K562 (cell line): ENCODE data around the gene POLR1H. TPM values are rescaled to one million over a fixed set of nuclear protein-coding genes. Genes with fewer than 3 reads are reported as not detected.

Source experiments
- ATAC-seq: fragments of 200-7000 bp; cut with Tn5 transposase; 3 replicates; pipeline ENCODE4 v1.9.1; 2020; ENCODE audit warnings: moderate library complexity
- BruUV-seq: library from RNA; stranded (reverse); fragments of 400-500 nt; replicated peaks from 2 replicates; lab custom pipeline; 2021; lab: Mats Ljungman, UMichigan
- CTCF ChIA-PET: fragments of 300-600 bp; formaldehyde crosslinking; extraction: SDS; loops from one replicate; lab custom pipeline; 2021; ENCODE audit warnings: low intra/inter-chr PET ratio; lab: Yijun Ruan, JAX
- POLR2A ChIA-PET: fragments of 300-600, 350-650 bp; sonication (Branson Sonifier 250); formaldehyde crosslinking; extraction: SDS; loops from one replicate; lab custom pipeline; 2021; ENCODE audit warnings: antibody characterized with exemption, inconsistent platforms; lab: Yijun Ruan, JAX
- DNase-seq, 4 experiments: peaks; one replicate each; pipeline versions ENCODE4 v3.0.0 to v3.0.0-alpha.2; 2011 to 2018; ENCODE audit warnings: low spot score in 3 of 4, mixed read lengths in 3 of 4; ENCODE audit errors: extremely low read depth in 1 of 4
- FAIRE-seq: peaks from 2 replicates; lab custom pipeline; 2011; peaks lifted over from hg19 to GRCh38; lab: Jason Lieb, UNC
- H2AFZ ChIP-seq: 2 replicates; pipeline ENCODE4 v1.6.0; 2011; ENCODE audit warnings: low read depth, low read length, control low read depth, inconsistent platforms
- H3K27ac ChIP-seq: fragments of 200-600 bp; 3 replicates; pipeline ENCODE4 v1.8.0; 2011; ENCODE audit warnings: low read depth, mild to moderate bottlenecking, control low read depth, inconsistent platforms, low read length, moderate library complexity, mixed read lengths; ENCODE audit errors: extremely low read depth
- H3K27me3 ChIP-seq, 2 experiments: fragments of 300-600 bp in 1 of 2; 2 replicates in 1 of 2; 3 replicates in 1 of 2; pipeline versions ENCODE4 v1.6.0 to v1.8.0; 2011; ENCODE audit warnings: inconsistent platforms in 2 of 2, low read length in 2 of 2, mild to moderate bottlenecking in 1 of 2, mixed read lengths in 1 of 2, moderate library complexity in 1 of 2; ENCODE audit not compliant: control insufficient read depth in 2 of 2, insufficient read depth in 2 of 2
- H3K36me3 ChIP-seq: fragments of 300-600 bp; 3 replicates; pipeline ENCODE4 v1.8.0; 2011; ENCODE audit warnings: mild to moderate bottlenecking, low read length, inconsistent platforms; ENCODE audit not compliant: control insufficient read depth, insufficient read depth
- H3K4me1 ChIP-seq, 2 experiments: fragments of 200-600 bp in 1 of 2; replicated peaks in 1 of 2; 2 replicates in 1 of 2; 3 replicates in 1 of 2; pipeline versions ENCODE4 v1.5.1 to v1.8.0; 2011; ENCODE audit warnings: inconsistent platforms in 2 of 2, low read length in 2 of 2, mild to moderate bottlenecking in 1 of 2, mixed read lengths in 1 of 2, moderate library complexity in 1 of 2; ENCODE audit not compliant: control insufficient read depth in 2 of 2, insufficient read depth in 2 of 2
- H3K4me2 ChIP-seq: 2 replicates; pipeline ENCODE4 v1.6.1; 2011; ENCODE audit warnings: low read length, control low read depth, inconsistent platforms, mixed read lengths; ENCODE audit not compliant: insufficient read depth
- H3K4me3 ChIP-seq: fragments of 200-600 bp; sonication (generic), shearing (Covaris generic); 2 replicates; pipeline ENCODE4 v1.5.1; 2016; ENCODE audit warnings: control low read depth, inconsistent platforms
- H3K79me2 ChIP-seq: fragments of 200-600 bp; 3 replicates; pipeline ENCODE4 v1.8.0; 2011; ENCODE audit warnings: low read length, inconsistent platforms; ENCODE audit not compliant: control insufficient read depth, insufficient read depth
- H3K9ac ChIP-seq, 2 experiments: 2 replicates each; pipeline versions ENCODE4 v1.6.0 to v1.6.1; 2011; ENCODE audit warnings: low read depth in 2 of 2, low read length in 2 of 2, control low read depth in 1 of 2, inconsistent platforms in 1 of 2, mild to moderate bottlenecking in 1 of 2, mixed read lengths in 1 of 2; ENCODE audit not compliant: insufficient read depth in 1 of 2
- H3K9me1 ChIP-seq: one replicate; pipeline ENCODE4 v1.6.0; 2011; ENCODE audit warnings: inconsistent platforms, mild to moderate bottlenecking, low read length, moderate library complexity; ENCODE audit not compliant: control insufficient read depth, insufficient read depth
- H3K9me3 ChIP-seq: replicated peaks from 2 replicates; pipeline ENCODE4 v1.5.1; 2011; ENCODE audit warnings: low read depth, low read length, inconsistent platforms; ENCODE audit not compliant: control insufficient read depth, insufficient read depth
- H4K20me1 ChIP-seq: replicated peaks from 2 replicates; pipeline ENCODE4 v1.6.1; 2011; ENCODE audit warnings: low read length, inconsistent platforms, mixed read lengths; ENCODE audit not compliant: control insufficient read depth, insufficient read depth
- CHD1 ChIP-seq: fragments of 200-600 bp; sonication (generic); IDR thresholded peaks from one replicate; pipeline ENCODE4 v1.6.1; 2012; ENCODE audit warnings: mild to moderate bottlenecking, moderate library complexity, low read length, inconsistent platforms
- DMBX1 ChIP-seq: fragments of 250-450 bp; sonication (Bioruptor Pico); IDR thresholded peaks from 2 replicates; pipeline ENCODE4 v1.8.0; 2022; ENCODE audit warnings: inconsistent platforms, mild to moderate bottlenecking, moderate library complexity, borderline replicate concordance
- ELK3 ChIP-seq: fragments of 450-650 bp; formaldehyde crosslinking; IDR thresholded peaks from 2 replicates; pipeline ENCODE4 v1.4.0; 2020; ENCODE audit warnings: mild to moderate bottlenecking
- GABPB1 ChIP-seq: sonication (generic); formaldehyde crosslinking; IDR thresholded peaks from 2 replicates; pipeline ENCODE4 v1.8.0; 2022; ENCODE audit warnings: mild to moderate bottlenecking, missing genetic modification reagents
- HOXB6 ChIP-seq: fragments of 250-450 bp; sonication (Bioruptor Pico); IDR thresholded peaks from 2 replicates; pipeline ENCODE4 v1.5.1; 2022; ENCODE audit warnings: mild to moderate bottlenecking, borderline replicate concordance
- MCM2 ChIP-seq: fragments of 450-650 bp; IDR thresholded peaks from 2 replicates; pipeline ENCODE4 v1.6.1; 2017; ENCODE audit warnings: low read depth, mild to moderate bottlenecking
- MTF1 ChIP-seq: fragments of 250-450 bp; sonication (Bioruptor Pico); IDR thresholded peaks from 2 replicates; pipeline ENCODE4 v1.9.0; 2021; ENCODE audit warnings: moderate library complexity, mild to moderate bottlenecking, inconsistent platforms, borderline replicate concordance
- SMAD1 ChIP-seq: fragments of 150-350 bp; IDR thresholded peaks from 2 replicates; pipeline ENCODE4 v1.6.1; 2014; ENCODE audit warnings: low read length, low read depth; ENCODE audit not compliant: partially characterized antibody
- TAF15 ChIP-seq: fragments of 200-400 bp; formaldehyde crosslinking; IDR thresholded peaks from 2 replicates; pipeline ENCODE4 v1.6.1; 2017; ENCODE audit warnings: mild to moderate bottlenecking, low read depth, low read length, moderate library complexity
- ZNF175 ChIP-seq: fragments of 200-800 bp; sonication (Bioruptor generic); IDR thresholded peaks from 2 replicates; pipeline ENCODE4 v1.6.1; 2016; ENCODE audit warnings: low read depth, mild to moderate bottlenecking, missing genetic modification characterization, missing compliant biosample characterization
- ZNF253 ChIP-seq: fragments of 250-450 bp; sonication (Bioruptor Pico); conservative IDR thresholded peaks from 2 replicates; pipeline ENCODE4 v1.6.1; 2021; ENCODE audit warnings: mild to moderate bottlenecking
- ZNF274 ChIP-seq: IDR thresholded peaks from 2 replicates; pipeline ENCODE4 v1.6.1; 2011; ENCODE audit warnings: low read depth, mild to moderate bottlenecking, low read length, moderate library complexity, borderline replicate concordance
- ZNF695 ChIP-seq: fragments of 450-650 bp; formaldehyde crosslinking; IDR thresholded peaks from 2 replicates; pipeline ENCODE4 v1.4.0; 2020; ENCODE audit warnings: mild to moderate bottlenecking, moderate library complexity
- WGBS: fragments of 100-300 bp; shearing (Covaris generic); methylation state at CpG from one replicate; pipeline ENCODE4 v1.1.6; 2016; ENCODE audit warnings: low coverage, mixed read lengths; ENCODE audit not compliant: insufficient coverage; ENCODE audit errors: missing lambda C conversion rate; 5-methylcytosine and 5-hydroxymethylcytosine counted together
- in situ Hi-C: fragments of 300-500 bp; cut with MboI; formaldehyde crosslinking; loops from 4 replicates; pipeline ENCODE4 v1.15.0; 2018; ENCODE audit warnings: inconsistent platforms, mixed read lengths
- intact Hi-C: fragments of 100-400 bp; cut with micrococcal nuclease; formaldehyde crosslinking; loops from 2 replicates; pipeline ENCODE4 v1.14.2; 2022
- polyA plus RNA-seq, 8 experiments: library from polyadenylated mRNA; depleted of rRNA in 4 of 8; stranded (reverse) in 5 of 8; unstranded in 3 of 8; fragments of >200 nt; fragmentation: Nextera tagmentation in 2 of 8; fragmentation: Illumina TruSeq in 1 of 8; extraction: Ambion mirVana in 2 of 8; extraction: Trizol in 1 of 8; gene quantifications; 2 replicates each; pipeline versions ENCODE4 v1.2.1 to v1.2.3, GENCODE V29; 2011 to 2014; ENCODE audit warnings: inconsistent platforms in 1 of 8, missing spikeins in 1 of 8
- total RNA-seq, 7 experiments: library from RNA; depleted of rRNA in 6 of 7; stranded (reverse); fragments of >200 nt in 6 of 7; fragmentation: Illumina TruSeq in 2 of 7; extraction: Trizol in 2 of 7; gene quantifications; 2 replicates each; pipeline versions ENCODE4 v1.2.1 to v1.2.3, GENCODE V29; 2011 to 2021; ENCODE audit warnings: low replicate concordance in 1 of 7
- TF ChIP-seq, protein P1 (sequence below), 2 experiments: fragments of 450-650 bp; IDR thresholded peaks; 2 replicates each; pipeline ENCODE4 v1.6.1; 2016
- TF ChIP-seq, protein P2 (sequence below): fragments of 150-350 bp; IDR thresholded peaks from 2 replicates; pipeline ENCODE4 v1.6.1; 2014; ENCODE audit warnings: low read depth, mild to moderate bottlenecking, low read length, borderline replicate concordance

The POLR1H gene
- total and polyA plus RNA-seq, 9 of the 15 experiments (the other 6 are each of a cell fraction or from before 2014, with no cell fraction given): 92.2 to 333 (median 143) TPM

DNA sequence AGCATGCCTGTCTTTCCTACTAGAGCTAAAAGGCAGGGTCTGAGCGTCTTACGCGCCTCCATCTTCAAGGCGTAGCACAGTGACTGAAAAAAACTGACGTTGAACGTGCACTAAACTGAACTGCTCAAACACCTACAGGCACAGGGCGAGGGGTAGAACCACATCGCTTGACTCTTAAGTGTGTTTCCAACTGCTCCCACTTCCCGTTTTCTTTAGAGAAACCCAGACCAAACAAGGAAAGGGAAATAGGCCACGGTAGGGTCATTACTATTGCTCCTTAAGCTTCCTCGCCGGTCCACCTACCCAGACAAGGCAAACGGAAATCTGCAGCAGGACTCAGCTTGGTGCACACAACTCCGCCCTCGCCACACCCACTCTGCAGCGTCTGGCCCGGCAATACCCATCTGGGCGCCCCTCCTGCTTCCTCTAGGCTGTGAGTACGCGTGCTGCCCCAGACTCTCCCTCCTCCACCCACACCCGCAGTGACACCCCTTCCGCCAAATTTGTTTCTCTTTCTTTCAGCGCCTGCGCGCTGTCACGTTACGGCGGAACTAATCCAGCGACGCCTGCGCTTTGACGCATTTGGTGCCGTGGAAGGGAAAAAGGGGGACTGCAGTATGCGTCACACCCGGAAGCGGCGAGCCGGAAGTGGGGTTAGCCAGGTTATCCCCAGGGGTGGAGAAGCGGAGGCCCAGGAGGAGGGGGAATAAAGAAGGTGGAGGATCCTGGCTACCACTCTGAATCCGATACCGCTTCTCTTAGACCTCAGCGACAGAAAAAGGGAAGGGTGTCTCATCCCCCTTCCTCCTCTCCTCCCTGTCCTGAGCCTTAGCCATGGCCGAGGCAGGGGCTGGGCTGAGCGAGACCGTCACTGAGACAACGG lies 5.8 kb downstream of the POLR1H start, which contains the start of gene PPP1R11:
Gene PPP1R11 (plus strand): TSS at position 622 of the 883 bp plus-strand sequence. CDS start 213 bp downstream, at position 835.
- no peaks in the 10 kb centered on the region for H3K27me3 ChIP-seq
- ChIA-PET CTCF (no interaction called here), POLR2A (interaction anchor here (0.7 to 2.4 kb wide), 9 partner anchors 10 to 260 kb away, joined by 3 to 8 read pairs (median 3); partner anchors contain the start of gene TRIM39)
- no TSS peak for BruUV-seq
- peak within 1 kb of the TSS; percentile 71 for H3K4me3 ChIP-seq
- H3K4me2 ChIP-seq: peak within 1 kb of the TSS; percentile 99
- 1% methylated on average over 42 of the region's 46 CpGs for WGBS
- peaks cover 36% of the 10 kb centered on the region; the same call in 2 of the 3 replicates for H3K36me3 ChIP-seq
- peak within 1 kb of the TSS; percentile 99 for H2AFZ ChIP-seq
- peak; percentile 99 for ATAC-seq
- in situ Hi-C loops: no loop called here
- peak within 1 kb of the TSS; percentile 88 for H3K27ac ChIP-seq
- peak; percentile 95 to 100 (median 96) for DNase-seq
- H3K9me1 ChIP-seq: no peaks in the 10 kb centered on the region
- FAIRE-seq: peak; percentile 100
- H3K4me1 ChIP-seq: peaks cover 7% of the 10 kb centered on the region in 2 experiments; a peak in 4 of 5 replicates
- intact Hi-C loops: loop anchor here (2.0 to 10.0 kb wide), 2 partner anchors 36 to 278 kb away; partner anchors contain the start of gene RPP21
- H3K79me2 ChIP-seq: peaks cover 39% of the 10 kb centered on the region
- H4K20me1 ChIP-seq: no peaks in the 10 kb centered on the region
- peak within 1 kb of the TSS; percentile 77 to 87 for H3K9ac ChIP-seq
- H3K9me3 ChIP-seq: no peaks in the 10 kb centered on the region
- no peak for TF ChIP-seq MCM2
- TF ChIP-seq GABPB1 (CRISPR knock-in tag): peak; percentile 97
- TF ChIP-seq, protein P1, sequence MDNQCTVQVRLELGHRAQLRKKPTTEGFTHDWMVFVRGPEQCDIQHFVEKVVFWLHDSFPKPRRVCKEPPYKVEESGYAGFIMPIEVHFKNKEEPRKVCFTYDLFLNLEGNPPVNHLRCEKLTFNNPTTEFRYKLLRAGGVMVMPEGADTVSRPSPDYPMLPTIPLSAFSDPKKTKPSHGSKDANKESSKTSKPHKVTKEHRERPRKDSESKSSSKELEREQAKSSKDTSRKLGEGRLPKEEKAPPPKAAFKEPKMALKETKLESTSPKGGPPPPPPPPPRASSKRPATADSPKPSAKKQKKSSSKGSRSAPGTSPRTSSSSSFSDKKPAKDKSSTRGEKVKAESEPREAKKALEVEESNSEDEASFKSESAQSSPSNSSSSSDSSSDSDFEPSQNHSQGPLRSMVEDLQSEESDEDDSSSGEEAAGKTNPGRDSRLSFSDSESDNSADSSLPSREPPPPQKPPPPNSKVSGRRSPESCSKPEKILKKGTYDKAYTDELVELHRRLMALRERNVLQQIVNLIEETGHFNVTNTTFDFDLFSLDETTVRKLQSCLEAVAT (IDR thresholded peaks at IDR 0.05): peak; percentile 31 to 52; a peak in 2 of 4 replicates
- no peak for TF ChIP-seq ZNF274
- TF ChIP-seq ZNF253 (CRISPR knock-in tag): no peak
- no peak for TF ChIP-seq TAF15
- no peak for TF ChIP-seq HOXB6 (CRISPR knock-in tag)
- no peak for TF ChIP-seq ZNF695 (CRISPR knock-in tag)
- TF ChIP-seq CHD1: no peak
- no peak for TF ChIP-seq SMAD1
- TF ChIP-seq, protein P2, sequence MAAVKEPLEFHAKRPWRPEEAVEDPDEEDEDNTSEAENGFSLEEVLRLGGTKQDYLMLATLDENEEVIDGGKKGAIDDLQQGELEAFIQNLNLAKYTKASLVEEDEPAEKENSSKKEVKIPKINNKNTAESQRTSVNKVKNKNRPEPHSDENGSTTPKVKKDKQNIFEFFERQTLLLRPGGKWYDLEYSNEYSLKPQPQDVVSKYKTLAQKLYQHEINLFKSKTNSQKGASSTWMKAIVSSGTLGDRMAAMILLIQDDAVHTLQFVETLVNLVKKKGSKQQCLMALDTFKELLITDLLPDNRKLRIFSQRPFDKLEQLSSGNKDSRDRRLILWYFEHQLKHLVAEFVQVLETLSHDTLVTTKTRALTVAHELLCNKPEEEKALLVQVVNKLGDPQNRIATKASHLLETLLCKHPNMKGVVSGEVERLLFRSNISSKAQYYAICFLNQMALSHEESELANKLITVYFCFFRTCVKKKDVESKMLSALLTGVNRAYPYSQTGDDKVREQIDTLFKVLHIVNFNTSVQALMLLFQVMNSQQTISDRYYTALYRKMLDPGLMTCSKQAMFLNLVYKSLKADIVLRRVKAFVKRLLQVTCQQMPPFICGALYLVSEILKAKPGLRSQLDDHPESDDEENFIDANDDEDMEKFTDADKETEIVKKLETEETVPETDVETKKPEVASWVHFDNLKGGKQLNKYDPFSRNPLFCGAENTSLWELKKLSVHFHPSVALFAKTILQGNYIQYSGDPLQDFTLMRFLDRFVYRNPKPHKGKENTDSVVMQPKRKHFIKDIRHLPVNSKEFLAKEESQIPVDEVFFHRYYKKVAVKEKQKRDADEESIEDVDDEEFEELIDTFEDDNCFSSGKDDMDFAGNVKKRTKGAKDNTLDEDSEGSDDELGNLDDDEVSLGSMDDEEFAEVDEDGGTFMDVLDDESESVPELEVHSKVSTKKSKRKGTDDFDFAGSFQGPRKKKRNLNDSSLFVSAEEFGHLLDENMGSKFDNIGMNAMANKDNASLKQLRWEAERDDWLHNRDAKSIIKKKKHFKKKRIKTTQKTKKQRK: no peak
- TF ChIP-seq ZNF175 (CRISPR knock-in tag): no peak
- no peak for TF ChIP-seq ELK3 (CRISPR knock-in tag)
- TF ChIP-seq MTF1 (CRISPR knock-in tag): no peak
- no peak for TF ChIP-seq DMBX1
